ENCODE measurements around the gene TMEM63B.

TMEM63B gene

GRCh38 chr6:44178424-44179071 is 51.2 kb downstream of the TMEM63B start:
- Histone ChIP-seq H3K4me2 (ENCODE audit: insufficient read depth, low read length, poor library complexity, severe bottlenecking) (no peak overlapping the region), H3K4me3 (ENCODE audit: low read length in 2 of 2) (no peak overlapping the region), H4K91ac (ENCODE audit: low read depth, low read length, poor library complexity) (no peak overlapping the region), H2AK5ac (ENCODE audit: low read depth, low read length) (peak overlapping the region; percentile 84), H3K9me3 (replicated peaks in 1 of 2; ENCODE audit: control insufficient read depth in 2 of 2, insufficient read depth in 1 of 2, low read depth in 1 of 2, low read length in 2 of 2) (no peaks in the 10 kb centered on the region), H3K4me1 (ENCODE audit: control insufficient read depth in 2 of 2, insufficient read depth in 1 of 2, low read depth in 1 of 2, low read length in 2 of 2) (peaks cover 0 to 9% of the 10 kb centered on the region in 2 donors), H3K4ac (ENCODE audit: low read length) (no peak overlapping the region), H2BK5ac (ENCODE audit: low read length) (no peak overlapping the region), H2BK120ac (ENCODE audit: low read depth, low read length) (no peak overlapping the region), H3K18ac (ENCODE audit: low read length) (no peak overlapping the region), H3K14ac (ENCODE audit: low read length) (no peak overlapping the region), H3K27ac (replicated peaks; ENCODE audit: low read length) (no peak overlapping the region), H3K79me1 (ENCODE audit: low read depth, low read length) (no peaks in the 10 kb centered on the region), H4K8ac (ENCODE audit: low read depth, low read length) (no peak overlapping the region), H2BK15ac (ENCODE audit: low read length) (peak overlapping the region; percentile 67), H3K9ac (ENCODE audit: low read depth, low read length, poor library complexity) (no peak overlapping the region), H3K27me3 (ENCODE audit: control insufficient read depth in 3 of 3, insufficient read depth in 3 of 3, low read depth in 1 of 3, low read length in 3 of 3) (no peaks in the 10 kb centered on the region), H3K23ac (ENCODE audit: low read depth, low read length, poor library complexity) (no peak overlapping the region), H2BK12ac (ENCODE audit: low read length) (no peak overlapping the region), H3K36me3 (replicated peaks in 1 of 2; ENCODE audit: control insufficient read depth in 2 of 2, insufficient read depth in 2 of 2, low read length in 2 of 2) (no peaks in the 10 kb centered on the region), H2AFZ (ENCODE audit: low read length) (no peak overlapping the region)
- WGBS, 2 donors (ENCODE audit: extremely low coverage in 2 of 2, insufficient read length in 2 of 2, insufficient replicate concordance in 1 of 2), result no CpG with 5 or more reads among the region's 9 CpGs
- DNase-seq (ENCODE audit: low spot score), result no peak

- no CpG with 5 or more reads among the region's 4 CpGs for WGBS, 2 donors (ENCODE audit: extremely low coverage in 2 of 2, insufficient read length in 2 of 2, insufficient replicate concordance in 1 of 2)
- H3K18ac ChIP-seq (ENCODE audit: low read length), result no peak overlapping the region
- no peak for DNase-seq (ENCODE audit: low spot score)
Observed at GRCh38 chr6:44179072-44179536, 51.8 kb downstream of the TMEM63B start.

GRCh38 chr6:44179648-44180047 is 52.3 kb downstream of the TMEM63B start:
- Histone ChIP-seq H2AFZ (ENCODE audit: low read length) (no peak overlapping the region), H3K9ac (ENCODE audit: low read depth, low read length, poor library complexity) (no peak overlapping the region), H3K79me1 (ENCODE audit: low read depth, low read length) (no peaks in the 10 kb centered on the region), H3K9me3 (replicated peaks in 1 of 2; ENCODE audit: control insufficient read depth in 2 of 2, insufficient read depth in 1 of 2, low read depth in 1 of 2, low read length in 2 of 2) (no peaks in the 10 kb centered on the region), H4K8ac (ENCODE audit: low read depth, low read length) (no peak overlapping the region), H3K14ac (ENCODE audit: low read length) (no peak overlapping the region), H3K4me3 (ENCODE audit: low read length in 2 of 2) (no peak overlapping the region), H2BK12ac (ENCODE audit: low read length) (no peak overlapping the region), H3K27ac (replicated peaks; ENCODE audit: low read length) (no peak overlapping the region), H3K4me1 (ENCODE audit: control insufficient read depth in 2 of 2, insufficient read depth in 1 of 2, low read depth in 1 of 2, low read length in 2 of 2) (peaks cover 0 to 9% of the 10 kb centered on the region in 2 donors), H3K27me3 (ENCODE audit: control insufficient read depth in 3 of 3, insufficient read depth in 3 of 3, low read depth in 1 of 3, low read length in 3 of 3) (no peaks in the 10 kb centered on the region), H3K36me3 (replicated peaks in 1 of 2; ENCODE audit: control insufficient read depth in 2 of 2, insufficient read depth in 2 of 2, low read length in 2 of 2) (no peaks in the 10 kb centered on the region), H2AK5ac (ENCODE audit: low read depth, low read length) (peak overlapping the region; percentile 89), H2BK15ac (ENCODE audit: low read length) (no peak overlapping the region), H4K91ac (ENCODE audit: low read depth, low read length, poor library complexity) (no peak overlapping the region), H3K23ac (ENCODE audit: low read depth, low read length, poor library complexity) (no peak overlapping the region), H2BK5ac (ENCODE audit: low read length) (no peak overlapping the region), H2BK120ac (ENCODE audit: low read depth, low read length) (peak overlapping the region; percentile 16), H3K4ac (ENCODE audit: low read length) (no peak overlapping the region), H3K18ac (ENCODE audit: low read length) (peak overlapping the region; percentile 7), H3K4me2 (ENCODE audit: insufficient read depth, low read length, poor library complexity, severe bottlenecking) (no peak overlapping the region)
- no peak for DNase-seq (ENCODE audit: low spot score)
- no CpG with 5 or more reads among the region's 7 CpGs for WGBS, 2 donors (ENCODE audit: extremely low coverage in 2 of 2, insufficient read length in 2 of 2, insufficient replicate concordance in 1 of 2)

More at GRCh38 chr6:44179072-44179536, 51.8 kb downstream of the TMEM63B start:
- Histone ChIP-seq H3K4me1 (ENCODE audit: control insufficient read depth in 2 of 2, insufficient read depth in 1 of 2, low read depth in 1 of 2, low read length in 2 of 2) (peaks cover 0 to 9% of the 10 kb centered on the region in 2 donors), H3K27me3 (ENCODE audit: control insufficient read depth in 3 of 3, insufficient read depth in 3 of 3, low read depth in 1 of 3, low read length in 3 of 3) (no peaks in the 10 kb centered on the region), H3K36me3 (replicated peaks in 1 of 2; ENCODE audit: control insufficient read depth in 2 of 2, insufficient read depth in 2 of 2, low read length in 2 of 2) (no peaks in the 10 kb centered on the region), H3K4me3 (ENCODE audit: low read length in 2 of 2) (no peak overlapping the region), H3K4me2 (ENCODE audit: insufficient read depth, low read length, poor library complexity, severe bottlenecking) (no peak overlapping the region), H3K14ac (ENCODE audit: low read length) (no peak overlapping the region), H2BK5ac (ENCODE audit: low read length) (no peak overlapping the region), H2BK12ac (ENCODE audit: low read length) (no peak overlapping the region), H3K79me1 (ENCODE audit: low read depth, low read length) (no peaks in the 10 kb centered on the region), H2AFZ (ENCODE audit: low read length) (no peak overlapping the region), H3K27ac (replicated peaks; ENCODE audit: low read length) (no peak overlapping the region), H2BK120ac (ENCODE audit: low read depth, low read length) (no peak overlapping the region), H2BK15ac (ENCODE audit: low read length) (no peak overlapping the region), H3K9me3 (replicated peaks in 1 of 2; ENCODE audit: control insufficient read depth in 2 of 2, insufficient read depth in 1 of 2, low read depth in 1 of 2, low read length in 2 of 2) (no peaks in the 10 kb centered on the region), H3K9ac (ENCODE audit: low read depth, low read length, poor library complexity) (no peak overlapping the region), H4K8ac (ENCODE audit: low read depth, low read length) (no peak overlapping the region), H3K23ac (ENCODE audit: low read depth, low read length, poor library complexity) (no peak overlapping the region), H2AK5ac (ENCODE audit: low read depth, low read length) (peak overlapping the region; percentile 89), H3K4ac (ENCODE audit: low read length) (no peak overlapping the region), H4K91ac (ENCODE audit: low read depth, low read length, poor library complexity) (no peak overlapping the region)

- no peaks in the 10 kb centered on the region for H3K9me3 ChIP-seq (replicated peaks in 1 of 2; ENCODE audit: control insufficient read depth in 2 of 2, insufficient read depth in 1 of 2, low read depth in 1 of 2, low read length in 2 of 2)
- H3K4me1 ChIP-seq (ENCODE audit: control insufficient read depth in 2 of 2, insufficient read depth in 1 of 2, low read depth in 1 of 2, low read length in 2 of 2), result peaks cover 0 to 9% of the 10 kb centered on the region in 2 donors
- H2BK12ac ChIP-seq (ENCODE audit: low read length), result no peak overlapping the region
- H2AFZ ChIP-seq (ENCODE audit: low read length), result no peak overlapping the region
- no peak overlapping the region for H3K9ac ChIP-seq (ENCODE audit: low read depth, low read length, poor library complexity)
- H3K18ac ChIP-seq (ENCODE audit: low read length), result no peak overlapping the region
- H3K36me3 ChIP-seq (replicated peaks in 1 of 2; ENCODE audit: control insufficient read depth in 2 of 2, insufficient read depth in 2 of 2, low read length in 2 of 2), result no peaks in the 10 kb centered on the region
- H3K4me2 ChIP-seq (ENCODE audit: insufficient read depth, low read length, poor library complexity, severe bottlenecking), result no peak overlapping the region
- no peak overlapping the region for H3K4ac ChIP-seq (ENCODE audit: low read length)
- H2BK120ac ChIP-seq (ENCODE audit: low read depth, low read length), result no peak overlapping the region
- no peak overlapping the region for H3K27ac ChIP-seq (replicated peaks; ENCODE audit: low read length)
- WGBS, 2 donors (ENCODE audit: extremely low coverage in 2 of 2, insufficient read length in 2 of 2, insufficient replicate concordance in 1 of 2), result no CpG with 5 or more reads among the region's 4 CpGs
- no peak overlapping the region for H2AK5ac ChIP-seq (ENCODE audit: low read depth, low read length)
- no peak overlapping the region for H2BK5ac ChIP-seq (ENCODE audit: low read length)
- H3K14ac ChIP-seq (ENCODE audit: low read length), result no peak overlapping the region
- H3K79me1 ChIP-seq (ENCODE audit: low read depth, low read length), result no peaks in the 10 kb centered on the region
- no peak overlapping the region for H4K8ac ChIP-seq (ENCODE audit: low read depth, low read length)
- H3K23ac ChIP-seq (ENCODE audit: low read depth, low read length, poor library complexity), result no peak overlapping the region
- no peaks in the 10 kb centered on the region for H3K27me3 ChIP-seq (ENCODE audit: control insufficient read depth in 3 of 3, insufficient read depth in 3 of 3, low read depth in 1 of 3, low read length in 3 of 3)
- DNase-seq (ENCODE audit: low spot score), result no peak
- no peak overlapping the region for H2BK15ac ChIP-seq (ENCODE audit: low read length)
- no peak overlapping the region for H4K91ac ChIP-seq (ENCODE audit: low read depth, low read length, poor library complexity)
- H3K4me3 ChIP-seq (ENCODE audit: low read length in 2 of 2), result no peak overlapping the region
Observed at GRCh38 chr6:44180406-44180805, 53.1 kb downstream of the TMEM63B start.
